Panc1 (cell line): Measurements from ENCODE around the gene NTM.

Experiments used
- POLR2AphosphoS5 ChIP-seq: IDR thresholded peaks from 2 replicates; pipeline ENCODE4 v1.6.1; 2012; ENCODE audit warnings: mild to moderate bottlenecking, low read depth, low read length, moderate library complexity
- TF ChIP-seq, protein P1 (sequence below): fragments of 450-650 bp; IDR thresholded peaks from 2 replicates; pipeline ENCODE4 v1.5.1; 2017; ENCODE audit warnings: mild to moderate bottlenecking
- TF ChIP-seq, protein P2 (sequence below), 2 experiments: IDR thresholded peaks; 2 replicates each; pipeline ENCODE4 v1.6.1; 2011 to 2012; ENCODE audit warnings: low read depth in 2 of 2, control low read depth in 1 of 2, low read length in 1 of 2, mild to moderate bottlenecking in 1 of 2, moderate library complexity in 1 of 2; ENCODE audit not compliant: insufficient read depth in 1 of 2

DNA sequence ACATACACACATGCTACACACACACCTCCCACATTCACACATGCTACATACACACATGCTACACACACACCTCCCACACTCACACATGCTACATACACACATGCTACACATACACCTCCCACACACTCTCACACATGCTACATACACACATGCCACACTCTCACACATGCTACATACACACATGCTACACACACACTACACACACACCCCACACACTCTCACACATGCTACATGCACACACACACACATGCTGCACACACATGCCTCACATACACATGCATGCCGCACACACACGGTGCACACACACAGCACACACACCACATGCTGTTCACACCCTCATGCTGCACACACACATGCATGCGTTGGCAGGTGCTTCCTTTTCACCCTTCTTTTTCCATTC lies 495.4 kb downstream of the NTM start:
- TF ChIP-seq, protein P1, sequence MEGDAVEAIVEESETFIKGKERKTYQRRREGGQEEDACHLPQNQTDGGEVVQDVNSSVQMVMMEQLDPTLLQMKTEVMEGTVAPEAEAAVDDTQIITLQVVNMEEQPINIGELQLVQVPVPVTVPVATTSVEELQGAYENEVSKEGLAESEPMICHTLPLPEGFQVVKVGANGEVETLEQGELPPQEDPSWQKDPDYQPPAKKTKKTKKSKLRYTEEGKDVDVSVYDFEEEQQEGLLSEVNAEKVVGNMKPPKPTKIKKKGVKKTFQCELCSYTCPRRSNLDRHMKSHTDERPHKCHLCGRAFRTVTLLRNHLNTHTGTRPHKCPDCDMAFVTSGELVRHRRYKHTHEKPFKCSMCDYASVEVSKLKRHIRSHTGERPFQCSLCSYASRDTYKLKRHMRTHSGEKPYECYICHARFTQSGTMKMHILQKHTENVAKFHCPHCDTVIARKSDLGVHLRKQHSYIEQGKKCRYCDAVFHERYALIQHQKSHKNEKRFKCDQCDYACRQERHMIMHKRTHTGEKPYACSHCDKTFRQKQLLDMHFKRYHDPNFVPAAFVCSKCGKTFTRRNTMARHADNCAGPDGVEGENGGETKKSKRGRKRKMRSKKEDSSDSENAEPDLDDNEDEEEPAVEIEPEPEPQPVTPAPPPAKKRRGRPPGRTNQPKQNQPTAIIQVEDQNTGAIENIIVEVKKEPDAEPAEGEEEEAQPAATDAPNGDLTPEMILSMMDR, result no peak
- TF ChIP-seq, protein P2, sequence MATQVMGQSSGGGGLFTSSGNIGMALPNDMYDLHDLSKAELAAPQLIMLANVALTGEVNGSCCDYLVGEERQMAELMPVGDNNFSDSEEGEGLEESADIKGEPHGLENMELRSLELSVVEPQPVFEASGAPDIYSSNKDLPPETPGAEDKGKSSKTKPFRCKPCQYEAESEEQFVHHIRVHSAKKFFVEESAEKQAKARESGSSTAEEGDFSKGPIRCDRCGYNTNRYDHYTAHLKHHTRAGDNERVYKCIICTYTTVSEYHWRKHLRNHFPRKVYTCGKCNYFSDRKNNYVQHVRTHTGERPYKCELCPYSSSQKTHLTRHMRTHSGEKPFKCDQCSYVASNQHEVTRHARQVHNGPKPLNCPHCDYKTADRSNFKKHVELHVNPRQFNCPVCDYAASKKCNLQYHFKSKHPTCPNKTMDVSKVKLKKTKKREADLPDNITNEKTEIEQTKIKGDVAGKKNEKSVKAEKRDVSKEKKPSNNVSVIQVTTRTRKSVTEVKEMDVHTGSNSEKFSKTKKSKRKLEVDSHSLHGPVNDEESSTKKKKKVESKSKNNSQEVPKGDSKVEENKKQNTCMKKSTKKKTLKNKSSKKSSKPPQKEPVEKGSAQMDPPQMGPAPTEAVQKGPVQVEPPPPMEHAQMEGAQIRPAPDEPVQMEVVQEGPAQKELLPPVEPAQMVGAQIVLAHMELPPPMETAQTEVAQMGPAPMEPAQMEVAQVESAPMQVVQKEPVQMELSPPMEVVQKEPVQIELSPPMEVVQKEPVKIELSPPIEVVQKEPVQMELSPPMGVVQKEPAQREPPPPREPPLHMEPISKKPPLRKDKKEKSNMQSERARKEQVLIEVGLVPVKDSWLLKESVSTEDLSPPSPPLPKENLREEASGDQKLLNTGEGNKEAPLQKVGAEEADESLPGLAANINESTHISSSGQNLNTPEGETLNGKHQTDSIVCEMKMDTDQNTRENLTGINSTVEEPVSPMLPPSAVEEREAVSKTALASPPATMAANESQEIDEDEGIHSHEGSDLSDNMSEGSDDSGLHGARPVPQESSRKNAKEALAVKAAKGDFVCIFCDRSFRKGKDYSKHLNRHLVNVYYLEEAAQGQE (IDR thresholded peaks at IDR 0.05; ENCODE audit: insufficient read depth in 1 of 2, low read depth in 2 of 2, low read length in 1 of 2), result no peak
- no peak for TF ChIP-seq POLR2AphosphoS5
